Ishikawa (cell line): ENCODE measurements around the gene NUTM1.
A peak's percentile ranks its signal among the peaks of the same experiment; 100 is the strongest.

Experiments
- CEBPB ChIP-seq: IDR thresholded peaks from 2 replicates; pipeline ENCODE4 v1.6.1; 2012
- EP300 ChIP-seq: IDR thresholded peaks from 2 replicates; pipeline ENCODE4 v1.6.1; 2012; ENCODE audit warnings: borderline replicate concordance
- MAX ChIP-seq: IDR thresholded peaks from 2 replicates; pipeline ENCODE4 v1.6.1; 2012
- RAD21 ChIP-seq: IDR thresholded peaks from 2 replicates; pipeline ENCODE4 v1.6.1; 2012; ENCODE audit warnings: low read depth
- REST ChIP-seq: IDR thresholded peaks from 2 replicates; pipeline ENCODE4 v1.6.1; 2012; ENCODE audit warnings: low read depth, mild to moderate bottlenecking
- TEAD4 ChIP-seq: IDR thresholded peaks from 2 replicates; pipeline ENCODE4 v1.6.1; 2012
- YY1 ChIP-seq: IDR thresholded peaks from 2 replicates; pipeline ENCODE4 v1.6.1; 2012; ENCODE audit warnings: low read depth

- TF ChIP-seq MAX, result peak; percentile 95
- peak; percentile 36 for TF ChIP-seq TEAD4
- peak; percentile 83 for TF ChIP-seq RAD21
- peak; percentile 52; the same call in 1 of the 2 replicates for TF ChIP-seq YY1
- no peak; the same call in 1 of the 2 replicates for TF ChIP-seq EP300
- no peak for TF ChIP-seq CEBPB
- no peak for TF ChIP-seq REST
Observed at GRCh38 chr15:34342737-34343575, at the start of gene NUTM1, which contains the start of gene NOP10.
